CD1c-positive myeloid dendritic cell (primary cell): ENCODE results near the gene LPP.
A peak's percentile ranks its signal among the peaks of the same experiment; 100 is the strongest.

Experiments
- DNase-seq: peaks from one replicate; pipeline ENCODE4 v3.0.0-alpha.2; 2016; ENCODE audit errors: extremely low spot score

The LPP gene

DNA sequence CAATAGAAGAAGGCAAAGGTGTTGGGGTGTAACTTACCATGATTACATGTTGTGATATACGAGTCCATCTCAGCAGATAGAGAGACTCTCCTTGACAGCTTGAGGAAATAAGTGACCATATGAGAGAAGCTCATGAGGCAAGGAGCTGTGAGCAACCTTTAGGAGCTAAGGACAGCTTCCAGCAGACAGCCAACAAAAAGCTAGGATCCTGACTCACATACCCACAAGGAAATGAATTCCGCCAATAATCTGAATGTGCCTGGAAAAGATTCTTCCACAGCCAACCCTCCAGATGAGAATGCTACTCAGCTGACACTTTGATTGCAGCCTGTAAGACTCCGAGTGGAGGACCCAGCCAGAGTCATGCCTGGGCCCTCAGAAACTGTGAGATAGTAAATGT lies 678.2 kb downstream of the LPP start:
- no peak for DNase-seq

DNA sequence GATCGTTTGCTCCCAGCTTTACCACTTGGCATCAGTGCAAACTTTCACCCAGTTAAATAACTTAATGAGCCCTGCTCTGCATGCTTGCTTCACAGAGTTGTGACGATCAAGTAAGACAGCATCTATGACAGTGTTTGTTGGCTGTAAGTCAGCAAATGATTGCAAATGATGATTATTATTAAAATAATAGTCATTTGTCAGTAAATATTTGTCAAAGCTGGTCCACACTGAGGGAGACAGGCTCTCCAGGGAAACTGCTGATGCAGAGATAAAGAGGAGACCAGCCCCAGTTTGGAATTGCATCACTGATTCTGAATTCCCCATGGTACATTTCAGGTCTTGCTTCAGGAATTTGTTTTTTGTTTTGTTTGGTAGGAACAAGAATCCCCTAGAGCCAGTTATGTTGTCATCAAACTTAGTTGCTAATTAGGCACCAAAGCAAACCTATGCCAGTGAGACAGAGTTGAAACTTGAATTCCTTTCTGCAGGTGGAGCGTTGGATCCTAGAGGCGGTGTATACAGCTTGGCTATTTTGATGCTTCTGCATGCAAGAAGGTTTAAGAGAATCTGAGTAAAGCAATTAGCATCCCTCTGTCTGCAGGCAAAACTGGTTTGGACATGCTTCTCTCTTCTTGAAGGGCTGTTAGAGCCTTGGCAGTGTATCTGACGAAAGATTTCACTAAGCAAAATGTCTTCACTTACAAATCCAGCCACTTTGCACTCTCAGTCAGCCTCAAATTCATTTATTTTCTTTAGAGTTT lies 679.2 kb downstream of the LPP start:
- no peak for DNase-seq

GRCh38 chr3:188834349-188834748 lies 680.4 kb downstream of the LPP start:
- DNase-seq = no peak

GRCh38 chr3:188839187-188839695 lies 685.3 kb downstream of the LPP start:
- no peak for DNase-seq

- no peak for DNase-seq
Observed at GRCh38 chr3:188840290-188840689, 686.3 kb downstream of the LPP start.

- DNase-seq = peak; percentile 31
Observed at GRCh38 chr3:188841906-188842305, 687.9 kb downstream of the LPP start.

GRCh38 chr3:188842639-188843038 lies 688.7 kb downstream of the LPP start:
- peak; percentile 76 for DNase-seq

GRCh38 chr3:188844096-188844495 lies 690.1 kb downstream of the LPP start:
- DNase-seq = no peak

GRCh38 chr3:188845514-188845913 lies 691.6 kb downstream of the LPP start:
- DNase-seq = no peak

DNA sequence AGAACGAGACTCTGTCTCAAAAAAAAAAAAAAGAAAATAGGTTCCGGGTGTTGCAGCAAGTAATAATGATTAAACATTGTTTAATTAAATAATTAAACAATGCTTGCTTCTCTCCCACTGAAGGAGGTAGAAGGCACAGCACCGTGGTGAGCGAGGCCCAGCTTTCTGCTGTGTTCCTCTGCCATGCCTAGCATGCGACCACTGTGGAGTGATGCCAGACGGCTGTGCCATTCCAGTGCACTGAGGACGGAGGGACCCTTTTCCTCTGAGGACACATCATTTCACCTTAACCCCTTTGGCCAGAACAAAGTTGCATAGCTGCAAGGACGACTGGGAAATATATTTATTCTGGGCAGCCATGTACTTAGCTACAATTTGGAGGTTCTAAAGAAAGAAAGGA lies 695.0 kb downstream of the LPP start:
- no peak for DNase-seq

DNA sequence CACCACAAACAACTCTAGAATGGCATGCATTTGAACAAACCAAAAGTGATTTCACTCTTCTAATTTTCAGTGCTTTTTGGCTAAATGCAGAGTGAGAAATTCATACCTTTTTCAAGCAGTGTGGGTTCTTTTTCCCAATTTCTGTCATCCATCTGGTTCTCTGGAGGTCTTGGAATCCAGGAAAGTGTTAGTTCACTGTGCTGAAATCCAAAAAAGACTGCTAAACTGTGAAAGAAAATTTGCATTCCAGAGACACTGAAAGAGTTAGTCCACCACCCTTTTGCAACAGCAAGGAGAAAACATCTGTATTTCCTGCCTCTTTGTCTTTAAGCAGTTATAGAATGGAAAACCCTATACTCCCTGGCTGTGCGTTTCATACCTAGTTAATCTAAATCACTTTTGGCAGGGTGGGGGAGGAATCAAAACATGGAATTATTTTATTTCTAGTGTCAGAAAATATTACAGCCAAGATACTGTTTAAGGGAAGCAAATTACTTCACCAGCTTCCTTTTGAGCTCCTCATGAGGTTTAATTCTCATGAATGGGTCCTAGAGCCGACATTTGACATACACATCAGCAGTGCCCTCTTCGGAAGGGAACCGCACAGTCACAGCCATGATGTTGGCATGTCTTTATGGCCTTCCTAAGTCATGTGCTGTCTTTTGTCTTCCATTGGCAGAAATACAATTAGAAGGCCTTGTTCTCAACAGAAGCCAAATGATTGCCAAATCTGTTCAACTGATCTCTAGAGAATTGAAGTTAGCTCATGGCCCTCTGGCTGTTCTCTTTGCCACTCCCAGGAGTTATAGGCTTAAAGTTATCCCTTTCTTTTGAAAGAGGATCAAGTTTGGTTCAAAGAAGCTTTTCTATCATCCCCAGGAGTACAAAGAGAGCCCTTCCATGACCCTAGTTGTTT lies 700.2 kb downstream of the LPP start:
- no peak for DNase-seq

GRCh38 chr3:188854772-188855149 lies 700.8 kb downstream of the LPP start:
- DNase-seq = no peak

DNA sequence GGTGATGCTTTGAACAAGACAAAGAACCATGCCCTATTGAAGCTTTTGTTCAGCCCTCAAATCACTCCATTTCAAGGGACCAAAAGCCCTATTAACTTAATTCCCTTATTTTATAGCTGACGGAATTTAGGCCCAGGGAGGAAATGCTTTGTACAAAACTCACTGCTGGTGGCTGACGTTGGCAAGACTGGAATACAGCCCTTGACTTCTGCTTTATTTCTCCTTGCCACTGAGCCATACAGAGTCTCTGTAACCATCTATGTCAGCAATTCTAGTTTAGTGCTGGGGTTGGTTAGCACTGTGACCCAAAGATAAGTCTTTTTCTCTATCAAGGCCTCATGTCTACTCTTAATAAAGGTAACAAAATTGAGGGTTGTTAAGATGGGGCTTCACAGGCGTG lies 701.7 kb downstream of the LPP start:
- no peak for DNase-seq

- DNase-seq = no peak
Observed at GRCh38 chr3:188860147-188860546, 706.2 kb downstream of the LPP start.

DNA sequence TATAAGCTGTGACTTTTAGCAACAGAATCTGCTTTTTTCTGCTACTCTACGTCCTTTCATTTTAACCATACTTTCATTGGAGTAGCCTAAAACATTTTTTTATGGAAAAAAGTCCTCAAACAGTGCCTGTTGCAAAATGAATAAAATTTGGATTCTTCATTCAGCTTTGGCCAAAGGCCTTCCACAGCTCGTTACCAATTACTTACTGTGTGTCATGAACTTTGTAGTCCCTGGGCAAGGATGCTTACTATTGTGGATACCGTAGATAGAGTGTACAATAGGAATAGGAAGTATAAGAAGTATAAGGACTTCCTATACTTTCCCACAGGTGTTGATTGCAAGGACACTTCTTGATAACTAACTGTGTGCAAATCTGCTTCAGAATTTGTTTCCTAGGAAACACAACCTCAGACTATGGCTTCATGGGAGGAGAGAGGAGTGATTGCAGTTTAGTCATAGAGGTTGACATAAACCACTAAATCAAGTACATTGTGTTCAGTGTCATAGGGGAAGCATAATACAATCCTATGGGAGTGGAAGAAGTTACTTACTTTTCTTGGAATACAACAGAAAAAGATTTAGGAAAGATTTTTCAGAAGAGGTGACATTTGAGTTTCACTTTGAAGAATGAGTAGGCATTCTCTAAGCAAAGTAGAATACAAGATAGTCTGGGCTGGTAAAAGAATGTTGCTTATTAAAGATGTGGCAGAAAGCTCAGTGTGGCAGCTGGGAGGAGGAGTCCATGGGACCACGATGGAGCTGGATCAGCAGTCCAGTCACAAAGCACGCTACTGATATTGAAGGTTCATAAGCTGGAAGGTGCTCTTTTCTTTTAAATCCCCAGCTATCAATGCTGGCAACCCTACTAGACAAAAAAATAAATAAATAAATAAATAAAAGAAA lies 708.1 kb downstream of the LPP start:
- DNase-seq = no peak

GRCh38 chr3:188863999-188864406 lies 710.0 kb downstream of the LPP start:
- no peak for DNase-seq

DNA sequence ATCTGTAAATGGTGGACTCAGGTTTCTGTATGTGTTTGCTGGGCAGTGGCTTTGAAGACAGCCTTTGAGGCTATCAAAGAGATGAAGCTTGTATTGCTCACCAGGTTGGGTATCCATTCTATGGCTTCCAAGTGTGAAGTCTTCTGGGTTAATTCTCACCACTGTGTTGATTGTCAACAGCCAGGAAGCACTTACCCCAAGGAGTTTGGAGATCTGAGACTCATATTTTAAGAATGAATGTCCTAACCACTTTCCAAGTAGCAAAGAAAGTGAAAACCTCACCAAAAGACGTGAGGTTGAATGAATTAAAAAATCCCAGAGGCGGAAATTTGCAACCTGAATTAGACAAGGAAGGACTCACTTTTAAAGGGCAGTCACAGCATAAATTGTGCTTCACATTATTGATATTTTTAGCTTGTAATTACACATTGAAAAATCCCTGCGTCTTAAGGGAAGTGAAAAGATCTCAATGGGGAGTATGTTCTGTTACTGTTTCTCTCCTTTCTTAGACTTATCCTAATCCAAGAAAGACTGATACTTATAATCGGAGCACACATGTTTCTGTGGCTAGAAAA lies 713.8 kb downstream of the LPP start:
- DNase-seq = no peak

- DNase-seq = no peak
Observed at GRCh38 chr3:188868803-188869202, 714.8 kb downstream of the LPP start.

GRCh38 chr3:188869628-188870027 lies 715.7 kb downstream of the LPP start:
- DNase-seq = no peak

DNA sequence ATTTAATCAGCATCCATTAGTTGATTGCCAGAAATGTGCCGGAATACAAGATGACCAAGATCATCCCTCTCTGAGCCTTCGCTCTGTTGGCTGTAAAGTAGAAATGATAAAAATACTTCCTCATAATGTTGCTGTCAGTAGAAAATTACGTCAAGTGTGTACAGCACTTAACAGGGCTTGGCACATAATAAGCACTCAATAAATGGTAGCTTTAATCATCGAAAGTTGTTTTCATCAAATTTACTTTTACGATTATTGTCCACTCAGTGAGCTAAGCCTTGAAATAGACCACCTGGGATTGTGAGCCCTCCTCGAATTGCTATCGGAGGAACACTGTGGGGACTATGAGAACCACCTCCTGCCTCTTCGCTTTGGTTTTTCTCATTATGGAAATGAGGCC lies 716.5 kb downstream of the LPP start:
- no peak for DNase-seq

DNA sequence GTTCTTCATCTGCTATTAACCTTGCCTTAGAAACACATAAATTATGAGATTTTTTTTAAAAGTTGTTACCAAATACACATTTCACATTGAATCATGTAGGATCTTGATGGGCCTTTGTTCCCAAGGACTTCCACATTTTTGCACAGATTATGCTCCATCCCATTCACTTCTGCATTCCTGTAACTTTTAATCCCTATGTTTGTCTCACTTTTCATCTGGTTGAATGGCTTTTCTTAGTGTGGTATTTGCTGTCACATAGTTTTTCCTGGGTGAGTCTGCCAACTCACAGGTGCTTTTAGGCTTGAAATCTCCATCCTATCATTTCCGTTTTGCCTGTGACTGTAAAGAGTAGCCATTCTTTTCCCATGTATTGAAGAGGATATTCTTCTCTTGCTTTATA lies 720.6 kb downstream of the LPP start:
- DNase-seq = no peak
